Upper lobe of left lung (tissue), 4 donors: ENCODE measurements around the gene C14orf39.

Experiments
- EP300 ChIP-seq, 4 donors: sonication (generic); formaldehyde crosslinking; IDR thresholded peaks; one replicate each; pipeline ENCODE4 v1.5.1; 2017; ENCODE audit warnings: antibody characterized with exemption in 4 of 4, control low read depth in 2 of 4
- TF ChIP-seq, protein P1 (sequence below), 6 experiments: fragments of 450-650 bp in 4 of 6; fragments of 200-600 bp in 2 of 6; sonication (generic) in 2 of 6; IDR thresholded peaks; one replicate each; pipeline ENCODE4 v1.5.1; 2016 to 2019; ENCODE audit warnings: antibody characterized with exemption in 6 of 6

- TF ChIP-seq, protein P1, sequence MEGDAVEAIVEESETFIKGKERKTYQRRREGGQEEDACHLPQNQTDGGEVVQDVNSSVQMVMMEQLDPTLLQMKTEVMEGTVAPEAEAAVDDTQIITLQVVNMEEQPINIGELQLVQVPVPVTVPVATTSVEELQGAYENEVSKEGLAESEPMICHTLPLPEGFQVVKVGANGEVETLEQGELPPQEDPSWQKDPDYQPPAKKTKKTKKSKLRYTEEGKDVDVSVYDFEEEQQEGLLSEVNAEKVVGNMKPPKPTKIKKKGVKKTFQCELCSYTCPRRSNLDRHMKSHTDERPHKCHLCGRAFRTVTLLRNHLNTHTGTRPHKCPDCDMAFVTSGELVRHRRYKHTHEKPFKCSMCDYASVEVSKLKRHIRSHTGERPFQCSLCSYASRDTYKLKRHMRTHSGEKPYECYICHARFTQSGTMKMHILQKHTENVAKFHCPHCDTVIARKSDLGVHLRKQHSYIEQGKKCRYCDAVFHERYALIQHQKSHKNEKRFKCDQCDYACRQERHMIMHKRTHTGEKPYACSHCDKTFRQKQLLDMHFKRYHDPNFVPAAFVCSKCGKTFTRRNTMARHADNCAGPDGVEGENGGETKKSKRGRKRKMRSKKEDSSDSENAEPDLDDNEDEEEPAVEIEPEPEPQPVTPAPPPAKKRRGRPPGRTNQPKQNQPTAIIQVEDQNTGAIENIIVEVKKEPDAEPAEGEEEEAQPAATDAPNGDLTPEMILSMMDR (IDR thresholded peaks at IDR 0.05): no peak
- TF ChIP-seq EP300 (IDR thresholded peaks at IDR 0.05): no peak
These were observed 29.8 kb upstream of the C14orf39 start for GRCh38 chr14:60515511-60516289.
